ENCODE results near the gene CLSTN2.

DNA sequence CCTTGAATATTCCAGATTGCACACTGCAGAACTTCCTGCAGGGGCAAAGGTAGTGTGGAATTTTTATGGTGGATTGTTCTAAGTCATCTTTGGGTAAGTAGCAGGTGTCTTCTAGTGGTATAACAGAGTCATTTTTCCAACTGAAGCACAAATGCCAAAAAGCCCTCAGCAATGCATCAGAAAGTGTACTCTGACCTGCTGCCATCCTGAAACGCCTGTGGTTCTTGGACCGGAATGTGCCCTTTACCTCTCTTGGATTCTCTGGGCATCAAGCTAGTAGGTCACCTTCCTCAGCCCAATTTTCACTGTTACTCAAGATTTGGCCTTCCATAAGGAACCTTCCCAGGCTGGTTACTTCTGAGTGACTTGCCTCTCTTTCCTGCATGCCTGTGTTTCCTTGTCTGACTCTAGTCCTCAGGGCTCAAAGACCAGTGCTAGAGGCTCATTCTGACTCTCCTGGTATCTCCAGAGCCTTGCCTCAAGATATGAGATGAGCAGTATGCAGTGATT lies 4.8 kb downstream of the CLSTN2 start:
- no peak for TF ChIP-seq POLR2A (IDR thresholded peaks at IDR 0.05; ENCODE audit: low read depth, low read length)
- TF ChIP-seq, protein P1, sequence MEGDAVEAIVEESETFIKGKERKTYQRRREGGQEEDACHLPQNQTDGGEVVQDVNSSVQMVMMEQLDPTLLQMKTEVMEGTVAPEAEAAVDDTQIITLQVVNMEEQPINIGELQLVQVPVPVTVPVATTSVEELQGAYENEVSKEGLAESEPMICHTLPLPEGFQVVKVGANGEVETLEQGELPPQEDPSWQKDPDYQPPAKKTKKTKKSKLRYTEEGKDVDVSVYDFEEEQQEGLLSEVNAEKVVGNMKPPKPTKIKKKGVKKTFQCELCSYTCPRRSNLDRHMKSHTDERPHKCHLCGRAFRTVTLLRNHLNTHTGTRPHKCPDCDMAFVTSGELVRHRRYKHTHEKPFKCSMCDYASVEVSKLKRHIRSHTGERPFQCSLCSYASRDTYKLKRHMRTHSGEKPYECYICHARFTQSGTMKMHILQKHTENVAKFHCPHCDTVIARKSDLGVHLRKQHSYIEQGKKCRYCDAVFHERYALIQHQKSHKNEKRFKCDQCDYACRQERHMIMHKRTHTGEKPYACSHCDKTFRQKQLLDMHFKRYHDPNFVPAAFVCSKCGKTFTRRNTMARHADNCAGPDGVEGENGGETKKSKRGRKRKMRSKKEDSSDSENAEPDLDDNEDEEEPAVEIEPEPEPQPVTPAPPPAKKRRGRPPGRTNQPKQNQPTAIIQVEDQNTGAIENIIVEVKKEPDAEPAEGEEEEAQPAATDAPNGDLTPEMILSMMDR (conservative IDR thresholded peaks at IDR 0.05; ENCODE audit: low read depth, low read length): no peak
- TF ChIP-seq NFE2L2 (IDR thresholded peaks at IDR 0.05; ENCODE audit: low read depth, low read length): no peak
- no peak for TF ChIP-seq MXI1 (IDR thresholded peaks at IDR 0.05; ENCODE audit: borderline replicate concordance, low read depth, low read length)
- TF ChIP-seq MAFK (IDR thresholded peaks at IDR 0.05; ENCODE audit: low read depth, low read length): no peak
- no peak for TF ChIP-seq BHLHE40 (IDR thresholded peaks at IDR 0.05; ENCODE audit: low read depth, low read length)
- no peak for TF ChIP-seq RFX5 (IDR thresholded peaks at IDR 0.05; ENCODE audit: low read depth, low read length)
- no peak for TF ChIP-seq SMC3 (IDR thresholded peaks at IDR 0.05; ENCODE audit: low read depth, low read length)
- TF ChIP-seq RCOR1 (IDR thresholded peaks at IDR 0.05; ENCODE audit: insufficient replicate concordance, low read length): no peak
- no peak for TF ChIP-seq RAD21 (IDR thresholded peaks at IDR 0.05; ENCODE audit: low read length)
- TF ChIP-seq CEBPB (IDR thresholded peaks at IDR 0.05; ENCODE audit: low read depth, low read length): no peak

Measured in IMR-90 (cell line).